ENCODE data around the gene IRX3. TPM values are rescaled to one million over a fixed set of nuclear protein-coding genes. Genes with fewer than 3 reads are reported as not detected.

Gene IRX3
- total RNA-seq, 1 experiment from 2014 or later, result not detected

DNA sequence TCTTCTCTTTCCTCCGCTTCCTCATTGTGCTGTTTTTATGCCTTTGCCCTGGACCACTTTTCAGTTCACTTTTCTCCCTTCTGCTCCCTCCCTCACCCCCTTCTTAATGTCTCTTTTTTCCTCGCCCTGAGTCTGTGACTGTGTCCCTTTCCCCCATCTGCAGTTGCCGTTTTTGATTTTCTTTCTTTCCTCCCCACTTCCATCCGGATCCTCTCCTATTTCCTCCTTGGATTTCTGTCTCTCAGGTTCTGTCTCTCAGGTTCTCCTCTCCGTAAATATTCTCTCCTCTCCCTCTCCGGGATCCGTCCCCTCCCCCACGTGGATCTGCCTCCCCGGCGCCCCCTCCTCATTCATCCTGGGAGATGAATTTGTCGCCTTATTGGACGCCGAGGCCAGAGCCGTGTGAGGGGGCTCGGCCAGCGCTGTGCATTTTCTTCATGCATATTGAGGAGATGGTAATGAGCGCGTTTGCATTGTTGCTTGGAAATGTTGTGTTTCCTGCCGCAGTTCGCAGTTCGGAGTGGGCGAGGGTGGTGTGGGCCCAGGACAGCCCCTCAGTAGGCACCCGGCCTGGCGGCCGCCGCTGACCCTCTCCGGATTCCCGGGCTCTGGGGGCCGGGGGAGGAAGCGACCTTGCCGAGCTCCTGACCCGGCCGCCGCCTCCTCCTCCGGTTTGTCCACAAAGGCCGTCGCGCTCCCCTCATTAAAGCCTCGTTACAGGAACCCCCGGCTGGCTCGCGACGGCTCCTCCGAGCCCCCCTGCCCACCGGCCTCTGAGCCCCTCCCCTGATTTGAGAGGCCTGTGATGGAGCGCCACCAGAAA lies 4.5 kb upstream of the IRX3 start:
- Histone ChIP-seq H3K4me2 (ENCODE audit: low read length) (no peak overlapping the region), H3K27ac (ENCODE audit: low read length) (no peak overlapping the region), H3K9me2 (replicated peaks; ENCODE audit: low read length) (no peaks in the 10 kb centered on the region), H3K79me2 (ENCODE audit: low read length) (no peaks in the 10 kb centered on the region), H3K9me3 (ENCODE audit: low read length) (no peaks in the 10 kb centered on the region), H3K4me1 (ENCODE audit: insufficient read depth, low read length) (no peaks in the 10 kb centered on the region), H2AFZ (ENCODE audit: low read length) (no peak overlapping the region), H3K4me3 (ENCODE audit: low read length) (no peak overlapping the region), H3F3A (ENCODE audit: low read length, unreplicated experiment) (no peaks in the 10 kb centered on the region), H4K20me1 (ENCODE audit: low read length) (no peaks in the 10 kb centered on the region), H3K9ac (ENCODE audit: low read length) (no peak overlapping the region), H3K36me3 (ENCODE audit: low read depth, low read length) (no peaks in the 10 kb centered on the region), H3K27me3 (ENCODE audit: low read length) (peaks cover 13% of the 10 kb centered on the region; the same call in 1 of the 2 replicates)
- ChIA-PET POLR2A (ENCODE audit: unreplicated experiment) (no interaction called here), CTCF (no interaction called here)
- TF ChIP-seq EZH2 (IDR thresholded peaks at IDR 0.05; ENCODE audit: low read length, unreplicated experiment), result no peak
- TF ChIP-seq, protein P1, sequence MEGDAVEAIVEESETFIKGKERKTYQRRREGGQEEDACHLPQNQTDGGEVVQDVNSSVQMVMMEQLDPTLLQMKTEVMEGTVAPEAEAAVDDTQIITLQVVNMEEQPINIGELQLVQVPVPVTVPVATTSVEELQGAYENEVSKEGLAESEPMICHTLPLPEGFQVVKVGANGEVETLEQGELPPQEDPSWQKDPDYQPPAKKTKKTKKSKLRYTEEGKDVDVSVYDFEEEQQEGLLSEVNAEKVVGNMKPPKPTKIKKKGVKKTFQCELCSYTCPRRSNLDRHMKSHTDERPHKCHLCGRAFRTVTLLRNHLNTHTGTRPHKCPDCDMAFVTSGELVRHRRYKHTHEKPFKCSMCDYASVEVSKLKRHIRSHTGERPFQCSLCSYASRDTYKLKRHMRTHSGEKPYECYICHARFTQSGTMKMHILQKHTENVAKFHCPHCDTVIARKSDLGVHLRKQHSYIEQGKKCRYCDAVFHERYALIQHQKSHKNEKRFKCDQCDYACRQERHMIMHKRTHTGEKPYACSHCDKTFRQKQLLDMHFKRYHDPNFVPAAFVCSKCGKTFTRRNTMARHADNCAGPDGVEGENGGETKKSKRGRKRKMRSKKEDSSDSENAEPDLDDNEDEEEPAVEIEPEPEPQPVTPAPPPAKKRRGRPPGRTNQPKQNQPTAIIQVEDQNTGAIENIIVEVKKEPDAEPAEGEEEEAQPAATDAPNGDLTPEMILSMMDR (conservative IDR thresholded peaks at IDR 0.05; ENCODE audit: low read depth, low read length), result no peak
- no peak for TF ChIP-seq EZH2phosphoT487 (IDR thresholded peaks at IDR 0.05; ENCODE audit: borderline replicate concordance, low read length)
- no peak for ATAC-seq
- BruUV-seq (replicated peaks), result no TSS peak
- intact Hi-C loops (cut with micrococcal nuclease), result no loop called here
- no peak for DNase-seq

DNA sequence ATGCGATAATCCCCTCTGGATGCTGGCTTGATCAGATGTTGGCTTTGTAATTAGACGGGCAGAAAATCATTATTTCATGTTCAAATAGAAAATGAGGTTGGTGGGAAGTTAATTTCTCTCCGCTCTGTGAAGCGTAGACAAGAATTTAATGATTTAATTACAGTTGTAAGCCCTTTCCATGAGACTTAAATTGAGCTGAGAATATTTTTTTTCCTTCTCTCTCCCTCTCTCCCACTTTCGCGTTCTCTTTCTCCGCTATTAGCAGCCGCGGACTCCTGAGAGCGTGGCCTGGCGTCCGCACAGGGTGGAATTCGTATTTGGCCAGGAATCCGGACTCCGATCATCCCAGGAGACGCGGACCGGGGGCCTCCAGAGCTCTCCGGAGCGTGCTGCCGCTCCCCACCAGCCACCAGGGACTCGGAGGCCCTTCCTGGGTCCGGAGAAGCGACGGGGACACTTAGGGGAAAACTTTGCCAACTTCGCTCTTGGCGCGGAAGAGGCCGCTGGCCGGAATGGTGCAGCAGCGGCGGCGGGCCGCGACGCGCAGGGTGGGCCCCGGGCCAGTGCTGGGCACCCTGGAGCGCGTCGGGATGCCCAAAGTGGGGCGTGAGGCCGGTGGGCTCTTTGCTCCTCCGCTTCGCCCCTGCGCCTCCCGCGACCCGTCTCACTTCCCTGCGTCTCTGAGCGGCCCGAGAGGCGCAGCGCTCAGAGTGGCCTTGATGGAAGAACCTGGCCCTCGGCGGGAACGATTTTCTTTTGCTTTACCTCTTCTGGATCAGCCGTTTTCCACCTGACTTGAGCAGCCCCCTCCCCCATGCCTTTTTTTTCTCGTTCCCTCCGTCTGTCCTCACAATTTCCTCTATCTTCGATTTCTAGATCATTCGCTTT lies 3.6 kb upstream of the IRX3 start:
- no peak overlapping the region for H3K4me2 ChIP-seq (ENCODE audit: low read length)
- no peaks in the 10 kb centered on the region for H3K4me1 ChIP-seq (ENCODE audit: insufficient read depth, low read length)
- DNase-seq (no peak), ATAC-seq (no peak)
- CTCF ChIA-PET, result no interaction called here
- TF ChIP-seq EZH2phosphoT487 (IDR thresholded peaks at IDR 0.05; ENCODE audit: borderline replicate concordance, low read length), result no peak
- TF ChIP-seq EZH2 (IDR thresholded peaks at IDR 0.05; ENCODE audit: low read length, unreplicated experiment), result no peak
- TF ChIP-seq, protein P1 (conservative IDR thresholded peaks at IDR 0.05; ENCODE audit: low read depth, low read length), result no peak
- H3K9me3 ChIP-seq (ENCODE audit: low read length), result no peaks in the 10 kb centered on the region
- peaks cover 19% of the 10 kb centered on the region for H3K27me3 ChIP-seq (ENCODE audit: low read length)
- H3K79me2 ChIP-seq (ENCODE audit: low read length), result no peaks in the 10 kb centered on the region
- no peaks in the 10 kb centered on the region for H3K36me3 ChIP-seq (ENCODE audit: low read depth, low read length)
- POLR2A ChIA-PET (ENCODE audit: unreplicated experiment), result no interaction called here
- H3K4me3 ChIP-seq (ENCODE audit: low read length), result no peak overlapping the region
- no peak overlapping the region for H3K27ac ChIP-seq (ENCODE audit: low read length)
- intact Hi-C loops (cut with micrococcal nuclease), result no loop called here
- BruUV-seq (replicated peaks), result no TSS peak
- no peaks in the 10 kb centered on the region for H3F3A ChIP-seq (ENCODE audit: low read length, unreplicated experiment)
- H2AFZ ChIP-seq (ENCODE audit: low read length), result no peak overlapping the region
- H3K9ac ChIP-seq (ENCODE audit: low read length), result no peak overlapping the region
- H3K9me2 ChIP-seq (replicated peaks; ENCODE audit: low read length), result no peaks in the 10 kb centered on the region
- no peaks in the 10 kb centered on the region for H4K20me1 ChIP-seq (ENCODE audit: low read length)
